G401 (cell line): ENCODE results near the gene RAB3IL1. TPM values are rescaled to one million over a fixed set of nuclear protein-coding genes. Genes with fewer than 3 reads are reported as not detected.

ENCODE experiments used
- DNase-seq: peaks from one replicate; pipeline ENCODE4 v3.0.0-alpha.2; 2015; ENCODE audit warnings: low spot score
- in situ Hi-C: cut with HindIII; loops from 2 replicates; pipeline ENCODE4 v1.10.0; 2016; ENCODE audit warnings: low sequenced_read_pairs, mixed read lengths
- total RNA-seq: library from RNA; depleted of rRNA; stranded (reverse); fragments of >200 nt; shearing (Covaris generic); gene quantifications from 2 replicates; pipeline ENCODE4 v1.2.3, GENCODE V29; 2014

RAB3IL1 gene
- total RNA-seq, 1 experiment from 2014 or later = 12.4 TPM

- in situ Hi-C loops = no loop called here
- DNase-seq = no peak
Measured at GRCh38 chr11:61874853-61875252, 42.5 kb downstream of the RAB3IL1 start.

- in situ Hi-C loops = no loop called here
- peak; percentile 80 for DNase-seq
Measured at GRCh38 chr11:61874377-61874809, 43.0 kb downstream of the RAB3IL1 start.

GRCh38 chr11:61873588-61874376 is 43.6 kb downstream of the RAB3IL1 start:
- peak; percentile 74 for DNase-seq

GRCh38 chr11:61872935-61873565 is 44.3 kb downstream of the RAB3IL1 start:
- no peak for DNase-seq
- in situ Hi-C loops = no loop called here

More at GRCh38 chr11:61873588-61874376, 43.6 kb downstream of the RAB3IL1 start:
- in situ Hi-C loops = no loop called here

GRCh38 chr11:61871158-61871597 is 46.2 kb downstream of the RAB3IL1 start:
- in situ Hi-C loops = no loop called here
- peak; percentile 84 for DNase-seq

GRCh38 chr11:61870541-61871031 is 46.8 kb downstream of the RAB3IL1 start:
- no peak for DNase-seq
- in situ Hi-C loops = no loop called here

GRCh38 chr11:61869708-61870451 is 47.5 kb downstream of the RAB3IL1 start:
- no peak for DNase-seq
- in situ Hi-C loops = no loop called here

- DNase-seq = no peak
- in situ Hi-C loops = no loop called here
Measured at GRCh38 chr11:61869429-61869707, 48.0 kb downstream of the RAB3IL1 start.

GRCh38 chr11:61868571-61869428 is 48.6 kb downstream of the RAB3IL1 start:
- DNase-seq = no peak
- in situ Hi-C loops = no loop called here

- no peak for DNase-seq
- in situ Hi-C loops = no loop called here
Measured at GRCh38 chr11:61866958-61867343, 50.4 kb downstream of the RAB3IL1 start.

- in situ Hi-C loops = no loop called here
- no peak for DNase-seq
Measured at GRCh38 chr11:61866231-61866957, 51.0 kb downstream of the RAB3IL1 start.

- in situ Hi-C loops = no loop called here
Measured at GRCh38 chr11:61864814-61865775, 52.3 kb downstream of the RAB3IL1 start.

GRCh38 chr11:61863548-61864081 is 53.8 kb downstream of the RAB3IL1 start:
- in situ Hi-C loops = no loop called here
- DNase-seq = no peak

More at GRCh38 chr11:61864814-61865775, 52.3 kb downstream of the RAB3IL1 start:
- DNase-seq = no peak

- in situ Hi-C loops = no loop called here
- no peak for DNase-seq
Measured at GRCh38 chr11:61862714-61863547, 54.4 kb downstream of the RAB3IL1 start.

- no peak for DNase-seq
- in situ Hi-C loops = no loop called here
Measured at GRCh38 chr11:61861634-61862033, 55.7 kb downstream of the RAB3IL1 start.
